ENCODE data around the gene C8A. TPM values are rescaled to one million over a fixed set of nuclear protein-coding genes. Genes with fewer than 3 reads are reported as not detected.

Gene C8A
- total and polyA plus RNA-seq, 2 of the 13 experiments (the other 11 are each of a cell fraction or from before 2014, with no cell fraction given): 10.5 to 15.0 TPM

DNA sequence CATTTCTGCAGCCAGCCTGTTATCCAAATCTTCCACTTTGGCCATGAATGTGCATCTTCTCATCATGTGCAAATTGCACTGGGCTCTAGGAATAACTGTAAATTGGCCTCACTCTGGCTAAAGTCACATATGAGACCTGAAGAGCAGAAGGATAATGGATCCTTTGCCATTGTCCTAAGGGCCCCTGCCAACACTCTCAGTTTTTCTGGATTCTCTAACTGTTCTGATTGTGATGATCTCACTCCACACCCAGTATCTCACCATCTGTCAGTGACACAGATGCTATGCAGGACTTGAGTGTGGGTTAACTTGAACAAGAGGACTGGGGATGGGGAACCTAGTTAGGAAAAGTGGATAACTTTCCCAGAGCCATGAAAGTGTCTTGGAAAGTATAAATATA is 26.9 kb upstream of the C8A start:
- H3K9me3 ChIP-seq (ENCODE audit: low read length): no peaks in the 10 kb centered on the region
- CTCF ChIA-PET (ENCODE audit: low intra/inter-chr PET ratio, low total read pairs): no interaction called here
- no peak overlapping the region for H3K27ac ChIP-seq (ENCODE audit: extremely low read length, insufficient read depth, low read length)
- TF ChIP-seq FOXC1 (CRISPR knock-in tag; IDR thresholded peaks at IDR 0.05; ENCODE audit: borderline replicate concordance): no peak
- no peak for TF ChIP-seq SOX5 (CRISPR knock-in tag; IDR thresholded peaks at IDR 0.05; ENCODE audit: borderline replicate concordance)
- no peak for TF ChIP-seq TFDP1 (CRISPR knock-in tag; IDR thresholded peaks at IDR 0.05; ENCODE audit: borderline replicate concordance)
- TF ChIP-seq MYNN (CRISPR knock-in tag; IDR thresholded peaks at IDR 0.05; ENCODE audit: low read depth): no peak
- TF ChIP-seq ZNF44 (CRISPR knock-in tag; IDR thresholded peaks at IDR 0.05): no peak
- no peak for TF ChIP-seq ZNF124 (CRISPR knock-in tag; IDR thresholded peaks at IDR 0.05)
- no peak for TF ChIP-seq ZNF468 (CRISPR knock-in tag; IDR thresholded peaks at IDR 0.05)
- no peak for TF ChIP-seq SIX1 (CRISPR knock-in tag; IDR thresholded peaks at IDR 0.05; ENCODE audit: borderline replicate concordance)
- TF ChIP-seq SP140L (CRISPR knock-in tag; IDR thresholded peaks at IDR 0.05; ENCODE audit: borderline replicate concordance): no peak
- TF ChIP-seq SALL2 (CRISPR knock-in tag; IDR thresholded peaks at IDR 0.05): no peak
- TF ChIP-seq RBM22 (optimal IDR thresholded peaks at IDR 0.05; ENCODE audit: low read length): no peak
- no peak for TF ChIP-seq ZSCAN12 (CRISPR knock-in tag; IDR thresholded peaks at IDR 0.05)
- no peak for TF ChIP-seq ZNF251 (CRISPR knock-in tag; IDR thresholded peaks at IDR 0.05)
- TF ChIP-seq ZBTB26 (CRISPR knock-in tag; IDR thresholded peaks at IDR 0.05; ENCODE audit: borderline replicate concordance): no peak
- no peak for TF ChIP-seq KLF12 (CRISPR knock-in tag; IDR thresholded peaks at IDR 0.05; ENCODE audit: borderline replicate concordance)
- TF ChIP-seq, protein P1, sequence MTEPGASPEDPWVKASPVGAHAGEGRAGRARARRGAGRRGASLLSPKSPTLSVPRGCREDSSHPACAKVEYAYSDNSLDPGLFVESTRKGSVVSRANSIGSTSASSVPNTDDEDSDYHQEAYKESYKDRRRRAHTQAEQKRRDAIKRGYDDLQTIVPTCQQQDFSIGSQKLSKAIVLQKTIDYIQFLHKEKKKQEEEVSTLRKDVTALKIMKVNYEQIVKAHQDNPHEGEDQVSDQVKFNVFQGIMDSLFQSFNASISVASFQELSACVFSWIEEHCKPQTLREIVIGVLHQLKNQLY (CRISPR knock-in tag; IDR thresholded peaks at IDR 0.05): no peak
- TF ChIP-seq ZNF720 (CRISPR knock-in tag; IDR thresholded peaks at IDR 0.05): no peak
- TF ChIP-seq ZNF234 (CRISPR knock-in tag; conservative IDR thresholded peaks at IDR 0.05): no peak
- TF ChIP-seq ZSCAN25 (CRISPR knock-in tag; IDR thresholded peaks at IDR 0.05): no peak
- no peak for TF ChIP-seq TCF7L2 (IDR thresholded peaks at IDR 0.05; ENCODE audit: low read depth, low read length)
- in situ Hi-C loops (cut with HindIII; ENCODE audit: extremely low pct_ligation_motif_present, low pct_unique_long_range_greater_than_20kb): loop anchor here (25.0 kb wide), 2 partner anchors 460 to 1210 kb away; no protein-coding TSS in a partner anchor
- BruUV-seq (replicated peaks): no TSS peak
- H3K27me3 ChIP-seq (ENCODE audit: control insufficient read depth in 1 of 2, insufficient read depth in 2 of 2, low read length in 2 of 2): no peaks in the 10 kb centered on the region
- intact Hi-C loops (cut with micrococcal nuclease; ENCODE audit: unreplicated experiment): no loop called here
- H3K79me2 ChIP-seq (ENCODE audit: insufficient read depth, low read length): no peaks in the 10 kb centered on the region
- DNase-seq (ENCODE audit: low spot score) (no peak), FAIRE-seq (no peak), ATAC-seq (no peak)
- H2AFZ ChIP-seq (ENCODE audit: low read length): no peak overlapping the region
- no peak overlapping the region for H3K4me2 ChIP-seq (ENCODE audit: low read depth, low read length)
- POLR2A ChIA-PET: no interaction called here
- no peaks in the 10 kb centered on the region for H3K36me3 ChIP-seq (replicated peaks in 1 of 2; ENCODE audit: control insufficient read depth in 1 of 2, insufficient read depth in 2 of 2, low read length in 2 of 2)
- H3K9ac ChIP-seq (ENCODE audit: insufficient read depth, low read depth, low read length): no peak overlapping the region
- H4K20me1 ChIP-seq (ENCODE audit: insufficient read depth, low read length): no peaks in the 10 kb centered on the region
- H3K4me3 ChIP-seq (replicated peaks in 1 of 3; ENCODE audit: insufficient read depth in 1 of 3, low read depth in 2 of 3, low read length in 3 of 3): no peak overlapping the region
- peaks cover 17% of the 10 kb centered on the region for H3K4me1 ChIP-seq (ENCODE audit: insufficient read depth, low read length)

All from HepG2 (cell line).